SU-DHL-6 (cell line): ENCODE measurements around the gene ETS1.

Experiments
- H2AFZ ChIP-seq: fragments of 200-600 bp; sonication (generic); 2 replicates; pipeline ENCODE4 v1.6.1; 2014; ENCODE audit warnings: low read depth, mild to moderate bottlenecking, moderate library complexity, mixed read lengths, antibody characterized with exemption, low read length; ENCODE audit not compliant: severe bottlenecking
- H3F3A ChIP-seq: fragments of 200-600 bp; shearing (Covaris generic); 2 replicates; pipeline ENCODE4 v1.6.0; 2016; ENCODE audit warnings: antibody characterized with exemption, mild to moderate bottlenecking; ENCODE audit not compliant: insufficient read depth
- H3K27ac ChIP-seq: fragments of 200-600 bp; sonication (generic); 2 replicates; pipeline ENCODE4 v1.5.1; 2016; ENCODE audit warnings: low read depth, mild to moderate bottlenecking, low read length, moderate library complexity, mixed read lengths
- H3K27me3 ChIP-seq: fragments of 200-600 bp; sonication (generic), shearing (Covaris generic); 2 replicates; pipeline ENCODE4 v1.6.0; 2014; ENCODE audit warnings: mild to moderate bottlenecking, low read length
- H3K36me3 ChIP-seq: fragments of 200-600 bp; sonication (generic); 2 replicates; pipeline ENCODE4 v1.6.1; 2014; ENCODE audit warnings: mild to moderate bottlenecking, low read length, mixed read lengths
- H3K4me2 ChIP-seq: fragments of 300-600, 200-600 bp; shearing (Covaris generic), sonication (generic); 2 replicates; pipeline ENCODE4 v1.6.0; 2014; ENCODE audit warnings: low read length, low read depth, mild to moderate bottlenecking; ENCODE audit not compliant: poor library complexity, severe bottlenecking
- H3K4me3 ChIP-seq: fragments of 200-600 bp; sonication (generic); 2 replicates; pipeline ENCODE4 v1.5.1; 2014; ENCODE audit warnings: antibody characterized with exemption, low read length, mild to moderate bottlenecking, mixed read lengths; ENCODE audit not compliant: insufficient read depth, poor library complexity, severe bottlenecking
- H3K79me2 ChIP-seq: fragments of 200-600 bp; sonication (generic); 2 replicates; pipeline ENCODE4 v1.6.1; 2014; ENCODE audit warnings: mild to moderate bottlenecking, low read length, moderate library complexity; ENCODE audit not compliant: insufficient read depth
- H3K9ac ChIP-seq: fragments of 200-600 bp; sonication (generic); 2 replicates; pipeline ENCODE4 v1.7.0; 2014; ENCODE audit warnings: mild to moderate bottlenecking, low read length
- H3K9me2 ChIP-seq: fragments of 200-600 bp; sonication (generic); replicated peaks from 2 replicates; pipeline ENCODE4 v1.6.1; 2014; ENCODE audit warnings: low read length; ENCODE audit not compliant: insufficient read depth
- H3K9me3 ChIP-seq: fragments of 200-600 bp; sonication (generic); 2 replicates; pipeline ENCODE4 v1.6.1; 2014; ENCODE audit warnings: low read length, mixed read lengths; ENCODE audit not compliant: insufficient read depth
- H4K20me1 ChIP-seq: fragments of 200-600 bp; sonication (generic); 2 replicates; pipeline ENCODE4 v1.6.1; 2014; ENCODE audit warnings: low read depth, mild to moderate bottlenecking, antibody characterized with exemption, low read length, moderate library complexity, mixed read lengths
- EZH2phosphoT487 ChIP-seq: fragments of 200-600 bp; sonication (generic), shearing (Covaris generic); conservative IDR thresholded peaks from 2 replicates; pipeline ENCODE4 v1.6.1; 2018; ENCODE audit warnings: mild to moderate bottlenecking, antibody characterized with exemption, low read length, moderate library complexity, mixed read lengths
- TF ChIP-seq, protein P1 (sequence below): fragments of 200-600 bp; sonication (generic); IDR thresholded peaks from one replicate; pipeline ENCODE4 v1.5.1; 2017; ENCODE audit warnings: antibody characterized with exemption, mild to moderate bottlenecking, low read length, moderate library complexity; ENCODE audit not compliant: insufficient read depth, poor library complexity, severe bottlenecking

Gene ETS1

GRCh38 chr11:128457874-128458273 is 129.5 kb downstream of the ETS1 start:
- H3K4me3 ChIP-seq: no peak overlapping the region
- no peaks in the 10 kb centered on the region for H3K9me3 ChIP-seq
- peaks cover 4% of the 10 kb centered on the region; the same call in 1 of the 2 replicates for H3F3A ChIP-seq
- H2AFZ ChIP-seq: no peak overlapping the region
- H4K20me1 ChIP-seq: no peaks in the 10 kb centered on the region
- no peak overlapping the region for H3K4me2 ChIP-seq
- TF ChIP-seq, protein P1, sequence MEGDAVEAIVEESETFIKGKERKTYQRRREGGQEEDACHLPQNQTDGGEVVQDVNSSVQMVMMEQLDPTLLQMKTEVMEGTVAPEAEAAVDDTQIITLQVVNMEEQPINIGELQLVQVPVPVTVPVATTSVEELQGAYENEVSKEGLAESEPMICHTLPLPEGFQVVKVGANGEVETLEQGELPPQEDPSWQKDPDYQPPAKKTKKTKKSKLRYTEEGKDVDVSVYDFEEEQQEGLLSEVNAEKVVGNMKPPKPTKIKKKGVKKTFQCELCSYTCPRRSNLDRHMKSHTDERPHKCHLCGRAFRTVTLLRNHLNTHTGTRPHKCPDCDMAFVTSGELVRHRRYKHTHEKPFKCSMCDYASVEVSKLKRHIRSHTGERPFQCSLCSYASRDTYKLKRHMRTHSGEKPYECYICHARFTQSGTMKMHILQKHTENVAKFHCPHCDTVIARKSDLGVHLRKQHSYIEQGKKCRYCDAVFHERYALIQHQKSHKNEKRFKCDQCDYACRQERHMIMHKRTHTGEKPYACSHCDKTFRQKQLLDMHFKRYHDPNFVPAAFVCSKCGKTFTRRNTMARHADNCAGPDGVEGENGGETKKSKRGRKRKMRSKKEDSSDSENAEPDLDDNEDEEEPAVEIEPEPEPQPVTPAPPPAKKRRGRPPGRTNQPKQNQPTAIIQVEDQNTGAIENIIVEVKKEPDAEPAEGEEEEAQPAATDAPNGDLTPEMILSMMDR: no peak
- no peak for TF ChIP-seq EZH2phosphoT487
- H3K36me3 ChIP-seq: peaks cover 20% of the 10 kb centered on the region; the same call in 1 of the 2 replicates
- no peaks in the 10 kb centered on the region for H3K9me2 ChIP-seq
- H3K9ac ChIP-seq: no peak overlapping the region
- no peak overlapping the region for H3K27ac ChIP-seq
- no peaks in the 10 kb centered on the region for H3K27me3 ChIP-seq
- no peaks in the 10 kb centered on the region for H3K79me2 ChIP-seq

DNA sequence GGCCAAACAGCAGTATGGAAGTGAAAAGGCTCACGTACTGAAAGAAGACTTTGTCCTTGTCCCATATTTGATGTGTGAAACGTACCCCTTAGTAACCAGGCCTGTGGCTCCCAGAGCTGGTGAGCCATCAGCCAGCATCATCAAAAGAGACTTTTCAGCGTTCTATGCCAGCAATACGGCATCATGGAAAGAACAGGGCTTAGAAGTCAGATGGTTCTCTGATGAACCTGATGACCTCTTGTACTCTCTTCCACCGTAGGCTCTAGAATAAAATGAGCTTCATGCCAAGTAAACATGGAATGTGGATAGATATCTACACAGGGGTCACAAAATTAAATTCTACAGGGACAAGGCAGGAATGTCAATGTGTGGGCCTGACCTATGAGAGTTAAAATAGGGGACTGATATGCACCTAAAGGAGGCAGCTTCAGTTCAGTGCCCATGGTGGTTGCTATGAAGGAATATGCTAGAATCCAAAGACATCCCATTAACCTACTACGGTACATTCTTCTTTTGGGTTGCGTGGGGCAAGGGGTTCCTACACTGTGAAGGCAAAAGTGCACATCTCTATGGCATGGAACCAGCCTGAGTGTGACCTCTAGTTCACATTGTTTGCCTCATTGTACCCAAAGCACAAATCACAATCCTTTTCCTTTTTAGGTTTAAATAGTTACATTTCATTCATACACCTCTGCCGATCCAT is 130.6 kb downstream of the ETS1 start:
- Histone ChIP-seq H3K79me2 (no peaks in the 10 kb centered on the region), H3F3A (peaks cover 8% of the 10 kb centered on the region; the same call in 1 of the 2 replicates), H3K9me2 (no peaks in the 10 kb centered on the region), H3K9me3 (no peaks in the 10 kb centered on the region), H4K20me1 (no peaks in the 10 kb centered on the region), H3K27me3 (no peaks in the 10 kb centered on the region), H3K4me2 (no peak overlapping the region), H3K4me3 (no peak overlapping the region), H3K9ac (no peak overlapping the region), H2AFZ (no peak overlapping the region), H3K36me3 (peaks cover 11% of the 10 kb centered on the region; the same call in 1 of the 2 replicates), H3K27ac (no peak overlapping the region)
- TF ChIP-seq EZH2phosphoT487: no peak
- TF ChIP-seq, protein P1: no peak

GRCh38 chr11:128455766-128456165 is 131.6 kb downstream of the ETS1 start:
- H3F3A ChIP-seq: peaks cover 8% of the 10 kb centered on the region; the same call in 1 of the 2 replicates

More at GRCh38 chr11:128455766-128456165, 131.6 kb downstream of the ETS1 start:
- H3K27ac ChIP-seq: no peak overlapping the region
- no peaks in the 10 kb centered on the region for H3K9me2 ChIP-seq
- no peaks in the 10 kb centered on the region for H3K79me2 ChIP-seq
- H3K27me3 ChIP-seq: no peaks in the 10 kb centered on the region
- H4K20me1 ChIP-seq: no peaks in the 10 kb centered on the region
- H3K36me3 ChIP-seq: peaks cover 10% of the 10 kb centered on the region; the same call in 1 of the 2 replicates
- no peak overlapping the region for H3K4me2 ChIP-seq
- no peak overlapping the region for H2AFZ ChIP-seq
- no peak for TF ChIP-seq EZH2phosphoT487
- TF ChIP-seq, protein P1: no peak
- no peak overlapping the region for H3K4me3 ChIP-seq
- H3K9ac ChIP-seq: no peak overlapping the region
- H3K9me3 ChIP-seq: no peaks in the 10 kb centered on the region
